Gastrocnemius medialis (tissue), 4 donors: Measurements from ENCODE around the gene ZDHHC13.

ENCODE experiments used
- POLR2A ChIP-seq, 2 donors: fragments of 450-650 bp; IDR thresholded peaks; one replicate each; pipeline ENCODE4 v1.6.1; 2017; ENCODE audit warnings: antibody characterized with exemption in 2 of 2, mild to moderate bottlenecking in 2 of 2, moderate library complexity in 2 of 2
- TF ChIP-seq, protein P1 (sequence below), 5 experiments: fragments of 450-650 bp in 3 of 5; fragments of 200-600 bp in 2 of 5; sonication (generic) in 2 of 5; IDR thresholded peaks in 4 of 5; conservative IDR thresholded peaks in 1 of 5; 1 replicate in 4 of 5; 2 replicates in 1 of 5; pipeline ENCODE4 v1.5.1; 2016 to 2019; ENCODE audit warnings: antibody characterized with exemption in 5 of 5, mild to moderate bottlenecking in 3 of 5, moderate library complexity in 3 of 5

GRCh38 chr11:19187114-19187832 lies 70.3 kb downstream of the ZDHHC13 start:
- TF ChIP-seq, protein P1, sequence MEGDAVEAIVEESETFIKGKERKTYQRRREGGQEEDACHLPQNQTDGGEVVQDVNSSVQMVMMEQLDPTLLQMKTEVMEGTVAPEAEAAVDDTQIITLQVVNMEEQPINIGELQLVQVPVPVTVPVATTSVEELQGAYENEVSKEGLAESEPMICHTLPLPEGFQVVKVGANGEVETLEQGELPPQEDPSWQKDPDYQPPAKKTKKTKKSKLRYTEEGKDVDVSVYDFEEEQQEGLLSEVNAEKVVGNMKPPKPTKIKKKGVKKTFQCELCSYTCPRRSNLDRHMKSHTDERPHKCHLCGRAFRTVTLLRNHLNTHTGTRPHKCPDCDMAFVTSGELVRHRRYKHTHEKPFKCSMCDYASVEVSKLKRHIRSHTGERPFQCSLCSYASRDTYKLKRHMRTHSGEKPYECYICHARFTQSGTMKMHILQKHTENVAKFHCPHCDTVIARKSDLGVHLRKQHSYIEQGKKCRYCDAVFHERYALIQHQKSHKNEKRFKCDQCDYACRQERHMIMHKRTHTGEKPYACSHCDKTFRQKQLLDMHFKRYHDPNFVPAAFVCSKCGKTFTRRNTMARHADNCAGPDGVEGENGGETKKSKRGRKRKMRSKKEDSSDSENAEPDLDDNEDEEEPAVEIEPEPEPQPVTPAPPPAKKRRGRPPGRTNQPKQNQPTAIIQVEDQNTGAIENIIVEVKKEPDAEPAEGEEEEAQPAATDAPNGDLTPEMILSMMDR (IDR thresholded peaks at IDR 0.05 in 4 of 5, conservative IDR thresholded peaks at IDR 0.05 in 1 of 5): no peak
- no peak for TF ChIP-seq POLR2A (IDR thresholded peaks at IDR 0.05)
